ENCODE data around the gene SPP2. TPM values are rescaled to one million over a fixed set of nuclear protein-coding genes. Genes with fewer than 3 reads are reported as not detected.

SPP2 gene
- total RNA-seq, 1 donor from 2014 or later = not detected

- Histone ChIP-seq H3K27ac (replicated peaks) (no peak overlapping the region), H3K4me1 (no peaks in the 10 kb centered on the region), H3K27me3 (ENCODE audit: low read depth) (peaks cover 48% of the 10 kb centered on the region), H3K9me3 (replicated peaks) (peaks cover 6% of the 10 kb centered on the region), H3K36me3 (no peaks in the 10 kb centered on the region), H3K4me3 (no peak overlapping the region)
- intact Hi-C loops (cut with micrococcal nuclease) = no loop called here
- no peak for TF ChIP-seq CTCF (IDR thresholded peaks at IDR 0.05; ENCODE audit: borderline replicate concordance)
- no peak for DNase-seq
Measured at GRCh38 chr2:234076451-234076850, 25.9 kb downstream of the SPP2 start.

GRCh38 chr2:234078129-234078528, 27.6 kb downstream of the SPP2 start:
- no peak for TF ChIP-seq CTCF (IDR thresholded peaks at IDR 0.05; ENCODE audit: borderline replicate concordance)
- intact Hi-C loops (cut with micrococcal nuclease) = no loop called here
- peaks cover 65% of the 10 kb centered on the region for H3K27me3 ChIP-seq (ENCODE audit: low read depth)
- no peak for DNase-seq
- H3K36me3 ChIP-seq = no peaks in the 10 kb centered on the region
- H3K9me3 ChIP-seq (replicated peaks) = peaks cover 6% of the 10 kb centered on the region
- H3K4me3 ChIP-seq = no peak overlapping the region
- H3K27ac ChIP-seq (replicated peaks) = no peak overlapping the region
- H3K4me1 ChIP-seq = no peaks in the 10 kb centered on the region

- H3K4me1 ChIP-seq = no peaks in the 10 kb centered on the region
- no peaks in the 10 kb centered on the region for H3K36me3 ChIP-seq
- no peak overlapping the region for H3K27ac ChIP-seq (replicated peaks)
- intact Hi-C loops (cut with micrococcal nuclease) = no loop called here
- no peak for DNase-seq
- H3K4me3 ChIP-seq = no peak overlapping the region
- peaks cover 14% of the 10 kb centered on the region for H3K9me3 ChIP-seq (replicated peaks)
- peaks cover 77% of the 10 kb centered on the region for H3K27me3 ChIP-seq (ENCODE audit: low read depth)
- no peak for TF ChIP-seq CTCF (IDR thresholded peaks at IDR 0.05; ENCODE audit: borderline replicate concordance)
Measured at GRCh38 chr2:234081970-234082822, 31.7 kb downstream of the SPP2 start.

- intact Hi-C loops (cut with micrococcal nuclease) = no loop called here
- Histone ChIP-seq H3K27ac (replicated peaks) (no peak overlapping the region), H3K36me3 (no peaks in the 10 kb centered on the region), H3K27me3 (ENCODE audit: low read depth) (peaks cover 63% of the 10 kb centered on the region), H3K4me1 (no peaks in the 10 kb centered on the region), H3K9me3 (replicated peaks) (peaks cover 30% of the 10 kb centered on the region), H3K4me3 (no peak overlapping the region)
- TF ChIP-seq CTCF (IDR thresholded peaks at IDR 0.05; ENCODE audit: borderline replicate concordance) = no peak
- no peak for DNase-seq
Measured at GRCh38 chr2:234083572-234084348, 33.3 kb downstream of the SPP2 start.

GRCh38 chr2:234091432-234091879, 41.0 kb downstream of the SPP2 start:
- Histone ChIP-seq H3K36me3 (no peaks in the 10 kb centered on the region), H3K4me3 (no peak overlapping the region), H3K27ac (replicated peaks) (no peak overlapping the region), H3K9me3 (replicated peaks) (peaks cover 29% of the 10 kb centered on the region), H3K27me3 (ENCODE audit: low read depth) (peaks cover 40% of the 10 kb centered on the region), H3K4me1 (no peaks in the 10 kb centered on the region)
- intact Hi-C loops (cut with micrococcal nuclease) = no loop called here
- TF ChIP-seq CTCF (IDR thresholded peaks at IDR 0.05; ENCODE audit: borderline replicate concordance) = no peak
- no peak for DNase-seq
